HG03521 (cell line): ENCODE measurements around the gene PRKCE.

Experiments
- ATAC-seq: cut with Tn5 transposase; IDR thresholded peaks from one replicate; pipeline ENCODE4 v1.9.1; 2021; ENCODE audit warnings: mild to moderate bottlenecking, moderate library complexity; ENCODE audit not compliant: unreplicated experiment

Gene PRKCE

GRCh38 chr2:45951025-45951727 lies 299.7 kb downstream of the PRKCE start:
- ATAC-seq = no peak

DNA sequence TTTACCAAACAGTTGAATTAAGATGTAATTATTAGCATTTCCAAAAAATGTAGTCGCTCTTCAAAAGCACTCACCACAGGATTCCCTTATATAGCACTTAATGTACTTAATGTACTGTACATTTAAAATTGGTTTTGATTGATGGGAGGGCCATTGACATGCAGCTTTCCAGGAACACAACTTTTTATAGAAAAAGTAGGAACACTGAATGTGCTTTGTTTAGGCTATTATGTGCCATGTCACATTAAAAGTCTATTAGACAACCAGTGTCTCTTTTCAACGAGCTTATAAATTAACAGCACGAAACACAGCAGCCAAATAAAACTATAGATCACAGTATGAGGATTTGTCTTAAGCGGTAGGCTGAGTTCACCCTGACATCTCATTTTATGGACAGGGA lies 301.1 kb downstream of the PRKCE start:
- no peak for ATAC-seq

- no peak for ATAC-seq
Observed at GRCh38 chr2:45953376-45954027, 302.0 kb downstream of the PRKCE start.

DNA sequence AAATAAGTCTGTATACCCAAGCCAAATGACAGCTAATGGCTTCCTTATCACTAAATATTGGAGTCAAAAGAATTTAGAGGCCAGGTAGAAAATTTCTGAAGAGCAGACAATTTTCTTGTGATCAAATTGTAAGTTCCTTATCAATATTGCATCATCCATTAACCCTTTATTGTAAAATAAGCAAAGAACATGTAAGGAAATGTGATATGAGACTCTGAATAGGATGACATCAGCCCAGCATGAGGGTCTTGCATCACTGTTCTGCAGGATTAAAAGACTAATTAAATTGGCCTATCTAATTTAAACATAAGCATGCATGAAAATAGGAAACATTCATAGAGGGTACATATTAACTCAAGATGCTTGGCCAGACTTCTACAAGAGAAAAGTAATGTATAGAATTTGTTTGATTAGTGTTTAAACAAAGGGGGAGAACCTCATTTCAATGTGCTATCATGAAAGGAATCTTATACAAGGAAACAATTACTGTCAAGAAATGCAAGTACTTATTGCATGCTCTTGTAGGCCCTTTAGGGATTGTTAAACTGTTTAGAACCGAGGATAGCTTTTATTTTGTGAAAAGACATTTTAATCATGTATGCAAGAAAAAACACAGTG lies 302.9 kb downstream of the PRKCE start:
- ATAC-seq = no peak

- no peak for ATAC-seq
Observed at GRCh38 chr2:45957533-45958227, 306.2 kb downstream of the PRKCE start.

GRCh38 chr2:45960057-45960863 lies 308.8 kb downstream of the PRKCE start:
- ATAC-seq = no peak

GRCh38 chr2:45962177-45962921 lies 310.9 kb downstream of the PRKCE start:
- no peak for ATAC-seq

- ATAC-seq = no peak
Observed at GRCh38 chr2:45963816-45964215, 312.3 kb downstream of the PRKCE start.

GRCh38 chr2:45964223-45964841 lies 312.9 kb downstream of the PRKCE start:
- ATAC-seq = no peak

GRCh38 chr2:45964906-45965305 lies 313.4 kb downstream of the PRKCE start:
- ATAC-seq = no peak

GRCh38 chr2:45965871-45966498 lies 314.5 kb downstream of the PRKCE start:
- no peak for ATAC-seq

DNA sequence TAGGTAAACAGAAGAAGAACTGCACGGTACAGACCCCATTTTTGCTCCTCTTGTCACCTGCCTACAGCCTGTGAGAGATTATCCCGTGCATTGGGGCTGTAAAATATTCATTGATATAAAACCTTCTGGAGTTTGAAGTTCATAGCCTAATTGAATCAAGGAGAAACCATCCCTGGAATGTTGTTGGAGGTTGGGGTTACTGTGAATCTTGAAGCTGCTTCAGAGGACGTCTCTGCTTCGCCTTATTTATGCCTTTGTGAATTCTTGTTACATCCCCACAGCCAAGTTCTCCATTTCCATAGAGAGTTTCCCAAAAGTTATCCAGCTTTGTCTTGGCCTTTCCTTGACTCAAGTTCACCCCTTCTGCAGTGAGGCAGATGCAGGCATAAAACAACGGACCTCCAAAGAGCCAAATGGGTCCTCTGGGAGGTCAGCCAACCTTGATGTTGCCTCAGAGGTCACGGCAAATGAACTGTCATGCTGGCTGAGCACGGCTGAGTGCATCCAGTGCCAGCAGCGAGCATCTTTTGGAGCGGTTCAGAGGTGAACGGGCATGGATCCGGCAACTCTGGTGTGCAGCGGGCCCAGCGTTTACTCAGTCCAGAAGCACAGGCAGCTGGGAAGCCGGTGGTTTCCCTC lies 317.6 kb downstream of the PRKCE start:
- no peak for ATAC-seq

- no peak for ATAC-seq
Observed at GRCh38 chr2:45973426-45973825, 322.0 kb downstream of the PRKCE start.

DNA sequence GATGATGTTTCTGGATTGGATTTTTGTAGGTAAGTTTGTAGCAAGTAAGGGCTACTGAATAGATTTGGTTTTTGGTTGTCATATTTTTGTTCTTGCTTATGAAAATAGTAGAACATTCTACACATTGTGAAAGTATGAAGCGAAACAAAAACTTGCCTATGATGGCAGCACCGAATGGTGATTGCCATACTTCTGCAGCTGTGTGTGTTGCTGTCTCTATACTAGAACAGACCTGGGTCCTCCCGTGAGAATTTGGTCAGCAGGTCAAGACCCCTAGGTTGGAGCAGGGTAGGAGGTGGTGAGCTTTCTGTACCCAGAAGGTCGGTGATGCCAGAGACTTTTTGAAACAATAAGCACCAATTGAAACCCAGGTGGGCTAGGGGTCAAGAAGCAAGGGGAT lies 322.6 kb downstream of the PRKCE start:
- ATAC-seq = peak; percentile 80

GRCh38 chr2:45974762-45975408 lies 323.4 kb downstream of the PRKCE start:
- no peak for ATAC-seq

- ATAC-seq = no peak
Observed at GRCh38 chr2:45975752-45976517, 324.5 kb downstream of the PRKCE start.

- ATAC-seq = no peak
Observed at GRCh38 chr2:45978302-45978859, 326.9 kb downstream of the PRKCE start.
